GM19467 (cell line): Measurements from ENCODE around the gene WTIP.
"Not testable (repeated sequence)": the region's sequence is repeated elsewhere in the genome, so short reads cannot be mapped to it uniquely, and the experiment has no call there.

Experiments
- ATAC-seq: cut with Tn5 transposase; IDR thresholded peaks from one replicate; pipeline ENCODE4 v1.9.1; 2021; ENCODE audit warnings: mild to moderate bottlenecking, moderate library complexity; ENCODE audit not compliant: unreplicated experiment

Gene WTIP

GRCh38 chr19:34475975-34476594, 5.5 kb upstream of the WTIP start:
- no peak for ATAC-seq

- not testable (repeated sequence) for ATAC-seq
Measured at GRCh38 chr19:34478496-34478895, 3.1 kb upstream of the WTIP start.

GRCh38 chr19:34479396-34479795, 2.2 kb upstream of the WTIP start:
- ATAC-seq, result no peak

GRCh38 chr19:34480491-34480890, 1.1 kb upstream of the WTIP start:
- no peak for ATAC-seq

GRCh38 chr19:34481861-34482379, 362 bp downstream of the WTIP start:
- ATAC-seq, result no peak

- ATAC-seq, result no peak
Measured at GRCh38 chr19:34482380-34483250, 1.1 kb downstream of the WTIP start.

GRCh38 chr19:34484328-34484727, 2.8 kb downstream of the WTIP start:
- no peak for ATAC-seq

- no peak for ATAC-seq
Measured at GRCh38 chr19:34485831-34486230, 4.3 kb downstream of the WTIP start.

- ATAC-seq, result no peak
Measured at GRCh38 chr19:34487651-34488051, 6.1 kb downstream of the WTIP start.

- no peak for ATAC-seq
Measured at GRCh38 chr19:34489175-34489574, 7.6 kb downstream of the WTIP start.

- ATAC-seq, result no peak
Measured at GRCh38 chr19:34490141-34490766, 8.7 kb downstream of the WTIP start.

- no peak for ATAC-seq
Measured at GRCh38 chr19:34493038-34493648, 11.6 kb downstream of the WTIP start.

GRCh38 chr19:34493649-34494044, 12.1 kb downstream of the WTIP start:
- ATAC-seq, result no peak

GRCh38 chr19:34494601-34495000, 13.0 kb downstream of the WTIP start:
- ATAC-seq, result no peak

- no peak for ATAC-seq
Measured at GRCh38 chr19:34495416-34495815, 13.9 kb downstream of the WTIP start.

- ATAC-seq, result no peak
Measured at GRCh38 chr19:34497112-34497805, 15.7 kb downstream of the WTIP start.

- no peak for ATAC-seq
Measured at GRCh38 chr19:34499155-34499834, 17.7 kb downstream of the WTIP start.

GRCh38 chr19:34500656-34501120, 19.1 kb downstream of the WTIP start:
- no peak for ATAC-seq

GRCh38 chr19:34501339-34502320, 20.1 kb downstream of the WTIP start:
- peak; percentile 91 for ATAC-seq
